K562 (cell line): ENCODE results near the gene MAGEL2. TPM values are rescaled to one million over a fixed set of nuclear protein-coding genes. Genes with fewer than 3 reads are reported as not detected.

ENCODE experiments used
- ATAC-seq: fragments of 200-7000 bp; cut with Tn5 transposase; 3 replicates; pipeline ENCODE4 v1.9.1; 2020; ENCODE audit warnings: moderate library complexity
- BruUV-seq: library from RNA; stranded (reverse); fragments of 400-500 nt; replicated peaks from 2 replicates; lab custom pipeline; 2021; lab: Mats Ljungman, UMichigan
- CTCF ChIA-PET: fragments of 300-600 bp; formaldehyde crosslinking; extraction: SDS; loops from one replicate; lab custom pipeline; 2021; ENCODE audit warnings: low intra/inter-chr PET ratio; lab: Yijun Ruan, JAX
- POLR2A ChIA-PET: fragments of 300-600, 350-650 bp; sonication (Branson Sonifier 250); formaldehyde crosslinking; extraction: SDS; loops from one replicate; lab custom pipeline; 2021; ENCODE audit warnings: antibody characterized with exemption, inconsistent platforms; lab: Yijun Ruan, JAX
- DNase-seq, 4 experiments: peaks; one replicate each; pipeline versions ENCODE4 v3.0.0 to v3.0.0-alpha.2; 2011 to 2018; ENCODE audit warnings: low spot score in 3 of 4, mixed read lengths in 3 of 4; ENCODE audit errors: extremely low read depth in 1 of 4
- FAIRE-seq: peaks from 2 replicates; lab custom pipeline; 2011; peaks lifted over from hg19 to GRCh38; lab: Jason Lieb, UNC
- H2AFZ ChIP-seq: 2 replicates; pipeline ENCODE4 v1.6.0; 2011; ENCODE audit warnings: low read depth, low read length, control low read depth, inconsistent platforms
- H3K27ac ChIP-seq: fragments of 200-600 bp; 3 replicates; pipeline ENCODE4 v1.8.0; 2011; ENCODE audit warnings: low read depth, mild to moderate bottlenecking, control low read depth, inconsistent platforms, low read length, moderate library complexity, mixed read lengths; ENCODE audit errors: extremely low read depth
- H3K27me3 ChIP-seq, 2 experiments: fragments of 300-600 bp in 1 of 2; 2 replicates in 1 of 2; 3 replicates in 1 of 2; pipeline versions ENCODE4 v1.6.0 to v1.8.0; 2011; ENCODE audit warnings: inconsistent platforms in 2 of 2, low read length in 2 of 2, mild to moderate bottlenecking in 1 of 2, mixed read lengths in 1 of 2, moderate library complexity in 1 of 2; ENCODE audit not compliant: control insufficient read depth in 2 of 2, insufficient read depth in 2 of 2
- H3K36me3 ChIP-seq: fragments of 300-600 bp; 3 replicates; pipeline ENCODE4 v1.8.0; 2011; ENCODE audit warnings: mild to moderate bottlenecking, low read length, inconsistent platforms; ENCODE audit not compliant: control insufficient read depth, insufficient read depth
- H3K4me1 ChIP-seq, 2 experiments: fragments of 200-600 bp in 1 of 2; replicated peaks in 1 of 2; 2 replicates in 1 of 2; 3 replicates in 1 of 2; pipeline versions ENCODE4 v1.5.1 to v1.8.0; 2011; ENCODE audit warnings: inconsistent platforms in 2 of 2, low read length in 2 of 2, mild to moderate bottlenecking in 1 of 2, mixed read lengths in 1 of 2, moderate library complexity in 1 of 2; ENCODE audit not compliant: control insufficient read depth in 2 of 2, insufficient read depth in 2 of 2
- H3K4me2 ChIP-seq: 2 replicates; pipeline ENCODE4 v1.6.1; 2011; ENCODE audit warnings: low read length, control low read depth, inconsistent platforms, mixed read lengths; ENCODE audit not compliant: insufficient read depth
- H3K4me3 ChIP-seq: fragments of 200-600 bp; sonication (generic), shearing (Covaris generic); 2 replicates; pipeline ENCODE4 v1.5.1; 2016; ENCODE audit warnings: control low read depth, inconsistent platforms
- H3K79me2 ChIP-seq: fragments of 200-600 bp; 3 replicates; pipeline ENCODE4 v1.8.0; 2011; ENCODE audit warnings: low read length, inconsistent platforms; ENCODE audit not compliant: control insufficient read depth, insufficient read depth
- H3K9ac ChIP-seq, 2 experiments: 2 replicates each; pipeline versions ENCODE4 v1.6.0 to v1.6.1; 2011; ENCODE audit warnings: low read depth in 2 of 2, low read length in 2 of 2, control low read depth in 1 of 2, inconsistent platforms in 1 of 2, mild to moderate bottlenecking in 1 of 2, mixed read lengths in 1 of 2; ENCODE audit not compliant: insufficient read depth in 1 of 2
- H3K9me1 ChIP-seq: one replicate; pipeline ENCODE4 v1.6.0; 2011; ENCODE audit warnings: inconsistent platforms, mild to moderate bottlenecking, low read length, moderate library complexity; ENCODE audit not compliant: control insufficient read depth, insufficient read depth
- H3K9me3 ChIP-seq: replicated peaks from 2 replicates; pipeline ENCODE4 v1.5.1; 2011; ENCODE audit warnings: low read depth, low read length, inconsistent platforms; ENCODE audit not compliant: control insufficient read depth, insufficient read depth
- H4K20me1 ChIP-seq: replicated peaks from 2 replicates; pipeline ENCODE4 v1.6.1; 2011; ENCODE audit warnings: low read length, inconsistent platforms, mixed read lengths; ENCODE audit not compliant: control insufficient read depth, insufficient read depth
- CCAR2 ChIP-seq: fragments of 200-400 bp; formaldehyde crosslinking; IDR thresholded peaks from 2 replicates; pipeline ENCODE4 v1.6.1; 2017; ENCODE audit warnings: mild to moderate bottlenecking, low read depth, low read length
- HDAC1 ChIP-seq, 2 experiments: fragments of 450-650 bp; IDR thresholded peaks; 2 replicates each; pipeline ENCODE4 v1.6.1; 2016 to 2017; ENCODE audit warnings: inconsistent platforms in 1 of 2, mild to moderate bottlenecking in 1 of 2, moderate library complexity in 1 of 2
- IRF9 ChIP-seq: fragments of 450-650 bp; IDR thresholded peaks from 2 replicates; pipeline ENCODE4 v1.6.1; 2016; ENCODE audit warnings: missing biosample characterization, missing genetic modification characterization
- POLR3A ChIP-seq: IDR thresholded peaks from 2 replicates; pipeline ENCODE4 v1.6.1; 2011; ENCODE audit warnings: borderline replicate concordance, mild to moderate bottlenecking, moderate library complexity; ENCODE audit not compliant: insufficient read length, insufficient read depth; ENCODE audit errors: extremely low read depth
- SETDB1 ChIP-seq: IDR thresholded peaks from one replicate; pipeline ENCODE4 v1.6.1; 2012; ENCODE audit warnings: low read length, control low read depth, inconsistent platforms
- TEAD1 ChIP-seq, 2 experiments: fragments of 450-650 bp in 1 of 2; sonication (generic) in 1 of 2; formaldehyde crosslinking; IDR thresholded peaks; 2 replicates each; pipeline versions ENCODE4 v1.4.0 to v1.8.0; 2020 to 2022; ENCODE audit warnings: mild to moderate bottlenecking in 2 of 2, missing genetic modification reagents in 1 of 2
- ZBTB17 ChIP-seq: fragments of 450-650 bp; formaldehyde crosslinking; IDR thresholded peaks from 2 replicates; pipeline ENCODE4 v1.4.0; 2020; ENCODE audit warnings: mild to moderate bottlenecking
- ZSCAN29 ChIP-seq: fragments of 450-650 bp; IDR thresholded peaks from 2 replicates; pipeline ENCODE4 v1.6.1; 2017
- WGBS: fragments of 100-300 bp; shearing (Covaris generic); methylation state at CpG from one replicate; pipeline ENCODE4 v1.1.6; 2016; ENCODE audit warnings: low coverage, mixed read lengths; ENCODE audit not compliant: insufficient coverage; ENCODE audit errors: missing lambda C conversion rate; 5-methylcytosine and 5-hydroxymethylcytosine counted together
- in situ Hi-C: fragments of 300-500 bp; cut with MboI; formaldehyde crosslinking; loops from 4 replicates; pipeline ENCODE4 v1.15.0; 2018; ENCODE audit warnings: inconsistent platforms, mixed read lengths
- intact Hi-C: fragments of 100-400 bp; cut with micrococcal nuclease; formaldehyde crosslinking; loops from 2 replicates; pipeline ENCODE4 v1.14.2; 2022
- polyA plus RNA-seq, 8 experiments: library from polyadenylated mRNA; depleted of rRNA in 4 of 8; stranded (reverse) in 5 of 8; unstranded in 3 of 8; fragments of >200 nt; fragmentation: Nextera tagmentation in 2 of 8; fragmentation: Illumina TruSeq in 1 of 8; extraction: Ambion mirVana in 2 of 8; extraction: Trizol in 1 of 8; gene quantifications; 2 replicates each; pipeline versions ENCODE4 v1.2.1 to v1.2.3, GENCODE V29; 2011 to 2014; ENCODE audit warnings: inconsistent platforms in 1 of 8, missing spikeins in 1 of 8
- total RNA-seq, 7 experiments: library from RNA; depleted of rRNA in 6 of 7; stranded (reverse); fragments of >200 nt in 6 of 7; fragmentation: Illumina TruSeq in 2 of 7; extraction: Trizol in 2 of 7; gene quantifications; 2 replicates each; pipeline versions ENCODE4 v1.2.1 to v1.2.3, GENCODE V29; 2011 to 2021; ENCODE audit warnings: low replicate concordance in 1 of 7
- TF ChIP-seq, protein P1 (sequence below): sonication (generic); formaldehyde crosslinking; IDR thresholded peaks from 2 replicates; pipeline ENCODE4 v1.8.0; 2022; ENCODE audit warnings: mild to moderate bottlenecking, missing genetic modification reagents
- TF ChIP-seq, protein P2 (sequence below): fragments of 450-650 bp; formaldehyde crosslinking; IDR thresholded peaks from 2 replicates; pipeline ENCODE4 v1.4.0; 2020; ENCODE audit warnings: mild to moderate bottlenecking

Gene MAGEL2
- total and polyA plus RNA-seq, 9 of the 15 experiments (the other 6 are each of a cell fraction or from before 2014, with no cell fraction given) = not detected

- 4% methylated on average over 12 of the region's 13 CpGs for WGBS
- CTCF ChIA-PET = no interaction called here
- Histone ChIP-seq H3K79me2 (no peaks in the 10 kb centered on the region), H3K36me3 (no peaks in the 10 kb centered on the region), H2AFZ (no peak overlapping the region), H3K27me3 (peaks cover 0 to 2% of the 10 kb centered on the region in 2 experiments; a peak in 2 of 5 replicates), H3K27ac (no peak overlapping the region), H3K9me3 (no peaks in the 10 kb centered on the region), H4K20me1 (no peaks in the 10 kb centered on the region), H3K9me1 (no peaks in the 10 kb centered on the region), H3K9ac (no peak overlapping the region), H3K4me3 (no peak overlapping the region), H3K4me1 (no peaks in the 10 kb centered on the region), H3K4me2 (no peak overlapping the region)
- ATAC-seq (peak; percentile 28; the same call in 2 of the 3 replicates), FAIRE-seq (no peak), DNase-seq (no peak)
- BruUV-seq = no TSS peak
- TF ChIP-seq CCAR2 (no peak), ZSCAN29 (no peak), ZBTB17 (CRISPR knock-in tag) (no peak), SETDB1 (no peak), HDAC1 (IDR thresholded peaks at IDR 0.05) (no peak), POLR3A (no peak), TEAD1 (CRISPR knock-in tag; IDR thresholded peaks at IDR 0.05) (no peak), IRF9 (no peak)
- TF ChIP-seq, protein P1, sequence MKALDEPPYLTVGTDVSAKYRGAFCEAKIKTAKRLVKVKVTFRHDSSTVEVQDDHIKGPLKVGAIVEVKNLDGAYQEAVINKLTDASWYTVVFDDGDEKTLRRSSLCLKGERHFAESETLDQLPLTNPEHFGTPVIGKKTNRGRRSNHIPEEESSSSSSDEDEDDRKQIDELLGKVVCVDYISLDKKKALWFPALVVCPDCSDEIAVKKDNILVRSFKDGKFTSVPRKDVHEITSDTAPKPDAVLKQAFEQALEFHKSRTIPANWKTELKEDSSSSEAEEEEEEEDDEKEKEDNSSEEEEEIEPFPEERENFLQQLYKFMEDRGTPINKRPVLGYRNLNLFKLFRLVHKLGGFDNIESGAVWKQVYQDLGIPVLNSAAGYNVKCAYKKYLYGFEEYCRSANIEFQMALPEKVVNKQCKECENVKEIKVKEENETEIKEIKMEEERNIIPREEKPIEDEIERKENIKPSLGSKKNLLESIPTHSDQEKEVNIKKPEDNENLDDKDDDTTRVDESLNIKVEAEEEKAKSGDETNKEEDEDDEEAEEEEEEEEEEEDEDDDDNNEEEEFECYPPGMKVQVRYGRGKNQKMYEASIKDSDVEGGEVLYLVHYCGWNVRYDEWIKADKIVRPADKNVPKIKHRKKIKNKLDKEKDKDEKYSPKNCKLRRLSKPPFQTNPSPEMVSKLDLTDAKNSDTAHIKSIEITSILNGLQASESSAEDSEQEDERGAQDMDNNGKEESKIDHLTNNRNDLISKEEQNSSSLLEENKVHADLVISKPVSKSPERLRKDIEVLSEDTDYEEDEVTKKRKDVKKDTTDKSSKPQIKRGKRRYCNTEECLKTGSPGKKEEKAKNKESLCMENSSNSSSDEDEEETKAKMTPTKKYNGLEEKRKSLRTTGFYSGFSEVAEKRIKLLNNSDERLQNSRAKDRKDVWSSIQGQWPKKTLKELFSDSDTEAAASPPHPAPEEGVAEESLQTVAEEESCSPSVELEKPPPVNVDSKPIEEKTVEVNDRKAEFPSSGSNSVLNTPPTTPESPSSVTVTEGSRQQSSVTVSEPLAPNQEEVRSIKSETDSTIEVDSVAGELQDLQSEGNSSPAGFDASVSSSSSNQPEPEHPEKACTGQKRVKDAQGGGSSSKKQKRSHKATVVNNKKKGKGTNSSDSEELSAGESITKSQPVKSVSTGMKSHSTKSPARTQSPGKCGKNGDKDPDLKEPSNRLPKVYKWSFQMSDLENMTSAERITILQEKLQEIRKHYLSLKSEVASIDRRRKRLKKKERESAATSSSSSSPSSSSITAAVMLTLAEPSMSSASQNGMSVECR (CRISPR knock-in tag) = no peak
- TF ChIP-seq, protein P2, sequence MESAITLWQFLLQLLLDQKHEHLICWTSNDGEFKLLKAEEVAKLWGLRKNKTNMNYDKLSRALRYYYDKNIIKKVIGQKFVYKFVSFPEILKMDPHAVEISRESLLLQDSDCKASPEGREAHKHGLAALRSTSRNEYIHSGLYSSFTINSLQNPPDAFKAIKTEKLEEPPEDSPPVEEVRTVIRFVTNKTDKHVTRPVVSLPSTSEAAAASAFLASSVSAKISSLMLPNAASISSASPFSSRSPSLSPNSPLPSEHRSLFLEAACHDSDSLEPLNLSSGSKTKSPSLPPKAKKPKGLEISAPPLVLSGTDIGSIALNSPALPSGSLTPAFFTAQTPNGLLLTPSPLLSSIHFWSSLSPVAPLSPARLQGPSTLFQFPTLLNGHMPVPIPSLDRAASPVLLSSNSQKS (CRISPR knock-in tag) = no peak
- intact Hi-C loops = no loop called here
- in situ Hi-C loops = no loop called here
- POLR2A ChIA-PET = interaction anchor here (0.6 to 1.0 kb wide), 2 partner anchors 10 to 32 kb away, joined by 3 to 4 read pairs; no protein-coding TSS in a partner anchor
These were observed 18.9 kb downstream of the MAGEL2 start for GRCh38 chr15:23628612-23629233.
